Anterior cingulate cortex (tissue), 58 donors: ENCODE results near the gene HMHB1.

Source experiments
- DNase-seq, 58 donors: peaks; one replicate each; lab custom pipeline; 2025; lab: John Stamatoyannopoulos, UW

HMHB1 gene

DNA sequence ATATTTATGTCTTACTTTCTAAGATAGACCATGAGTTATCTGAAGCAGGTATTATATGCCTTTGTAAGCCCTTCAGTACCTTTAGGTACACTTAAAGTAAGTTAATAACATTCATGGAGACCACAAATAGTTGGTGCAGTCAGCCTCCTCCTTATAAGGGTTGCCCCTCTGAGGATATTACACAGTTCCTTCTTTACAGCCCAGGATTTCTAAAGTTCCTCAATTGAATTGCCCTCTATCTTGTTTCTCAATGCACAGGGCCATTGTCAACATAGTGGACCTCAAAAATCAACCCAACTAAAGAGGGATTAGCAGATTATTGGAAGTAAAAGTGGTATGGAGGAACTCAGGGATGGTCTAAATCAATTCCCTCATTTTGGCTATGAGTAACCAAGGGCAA lies 50.3 kb downstream of the HMHB1 start:
- DNase-seq: no peak

GRCh38 chr5:143865426-143866025 lies 53.6 kb downstream of the HMHB1 start:
- DNase-seq: peak in 13 of 58 donors; percentile 2 to 72 (median 5)
